ENCODE results near the gene TMEM97. TPM values are rescaled to one million over a fixed set of nuclear protein-coding genes. Genes with fewer than 3 reads are reported as not detected.

TMEM97 gene
- total RNA-seq, 1 experiment from 2014 or later: 55.6 TPM

DNA sequence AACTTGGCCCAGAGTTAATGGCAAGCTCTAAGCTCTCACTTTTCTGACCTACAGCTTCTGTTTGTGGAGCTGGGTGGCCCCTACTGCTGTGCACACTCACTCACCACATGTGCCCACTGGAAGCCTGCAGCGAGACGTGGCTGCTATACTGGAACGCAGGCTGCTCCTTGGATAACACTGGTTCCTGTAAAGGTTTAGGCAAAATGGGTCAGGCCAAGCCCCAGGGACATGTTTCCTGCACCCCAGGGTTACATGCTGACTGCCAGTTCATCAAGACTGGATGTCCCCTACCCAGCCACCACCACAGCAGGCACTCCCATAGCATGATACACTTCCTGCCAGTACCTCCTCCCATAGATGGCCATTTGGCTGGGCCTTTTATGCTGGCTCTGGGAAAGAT lies 30.0 kb downstream of the TMEM97 start (continued):
- no peak for TF ChIP-seq ELF1 (IDR thresholded peaks at IDR 0.05; ENCODE audit: borderline replicate concordance, low read depth)
- TF ChIP-seq, protein P1, sequence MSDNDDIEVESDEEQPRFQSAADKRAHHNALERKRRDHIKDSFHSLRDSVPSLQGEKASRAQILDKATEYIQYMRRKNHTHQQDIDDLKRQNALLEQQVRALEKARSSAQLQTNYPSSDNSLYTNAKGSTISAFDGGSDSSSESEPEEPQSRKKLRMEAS (IDR thresholded peaks at IDR 0.05): no peak
- TF ChIP-seq, protein P2, sequence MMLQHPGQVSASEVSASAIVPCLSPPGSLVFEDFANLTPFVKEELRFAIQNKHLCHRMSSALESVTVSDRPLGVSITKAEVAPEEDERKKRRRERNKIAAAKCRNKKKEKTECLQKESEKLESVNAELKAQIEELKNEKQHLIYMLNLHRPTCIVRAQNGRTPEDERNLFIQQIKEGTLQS (IDR thresholded peaks at IDR 0.05): no peak
- no peak for TF ChIP-seq JUND (IDR thresholded peaks at IDR 0.05)
- TF ChIP-seq, protein P3, sequence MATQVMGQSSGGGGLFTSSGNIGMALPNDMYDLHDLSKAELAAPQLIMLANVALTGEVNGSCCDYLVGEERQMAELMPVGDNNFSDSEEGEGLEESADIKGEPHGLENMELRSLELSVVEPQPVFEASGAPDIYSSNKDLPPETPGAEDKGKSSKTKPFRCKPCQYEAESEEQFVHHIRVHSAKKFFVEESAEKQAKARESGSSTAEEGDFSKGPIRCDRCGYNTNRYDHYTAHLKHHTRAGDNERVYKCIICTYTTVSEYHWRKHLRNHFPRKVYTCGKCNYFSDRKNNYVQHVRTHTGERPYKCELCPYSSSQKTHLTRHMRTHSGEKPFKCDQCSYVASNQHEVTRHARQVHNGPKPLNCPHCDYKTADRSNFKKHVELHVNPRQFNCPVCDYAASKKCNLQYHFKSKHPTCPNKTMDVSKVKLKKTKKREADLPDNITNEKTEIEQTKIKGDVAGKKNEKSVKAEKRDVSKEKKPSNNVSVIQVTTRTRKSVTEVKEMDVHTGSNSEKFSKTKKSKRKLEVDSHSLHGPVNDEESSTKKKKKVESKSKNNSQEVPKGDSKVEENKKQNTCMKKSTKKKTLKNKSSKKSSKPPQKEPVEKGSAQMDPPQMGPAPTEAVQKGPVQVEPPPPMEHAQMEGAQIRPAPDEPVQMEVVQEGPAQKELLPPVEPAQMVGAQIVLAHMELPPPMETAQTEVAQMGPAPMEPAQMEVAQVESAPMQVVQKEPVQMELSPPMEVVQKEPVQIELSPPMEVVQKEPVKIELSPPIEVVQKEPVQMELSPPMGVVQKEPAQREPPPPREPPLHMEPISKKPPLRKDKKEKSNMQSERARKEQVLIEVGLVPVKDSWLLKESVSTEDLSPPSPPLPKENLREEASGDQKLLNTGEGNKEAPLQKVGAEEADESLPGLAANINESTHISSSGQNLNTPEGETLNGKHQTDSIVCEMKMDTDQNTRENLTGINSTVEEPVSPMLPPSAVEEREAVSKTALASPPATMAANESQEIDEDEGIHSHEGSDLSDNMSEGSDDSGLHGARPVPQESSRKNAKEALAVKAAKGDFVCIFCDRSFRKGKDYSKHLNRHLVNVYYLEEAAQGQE (IDR thresholded peaks at IDR 0.05; ENCODE audit: low read depth): no peak
- TF ChIP-seq YY1 (IDR thresholded peaks at IDR 0.05; ENCODE audit: extremely low read depth, insufficient replicate concordance, low read depth, low read length): no peak
- TF ChIP-seq ZFX (IDR thresholded peaks at IDR 0.05): no peak
- no peak for TF ChIP-seq ZNF274 (IDR thresholded peaks at IDR 0.05; ENCODE audit: low read depth, low read length)
- no peak for TF ChIP-seq RAD21 (IDR thresholded peaks at IDR 0.05; ENCODE audit: low read depth)
- no peak for TF ChIP-seq TCF7L2 (IDR thresholded peaks at IDR 0.05; ENCODE audit: borderline replicate concordance, extremely low read depth, insufficient read depth, insufficient read length)
- no peak for TF ChIP-seq SIN3A (IDR thresholded peaks at IDR 0.05; ENCODE audit: low read depth)
- TF ChIP-seq EZH2phosphoT487 (IDR thresholded peaks at IDR 0.05; ENCODE audit: borderline replicate concordance): no peak

DNA sequence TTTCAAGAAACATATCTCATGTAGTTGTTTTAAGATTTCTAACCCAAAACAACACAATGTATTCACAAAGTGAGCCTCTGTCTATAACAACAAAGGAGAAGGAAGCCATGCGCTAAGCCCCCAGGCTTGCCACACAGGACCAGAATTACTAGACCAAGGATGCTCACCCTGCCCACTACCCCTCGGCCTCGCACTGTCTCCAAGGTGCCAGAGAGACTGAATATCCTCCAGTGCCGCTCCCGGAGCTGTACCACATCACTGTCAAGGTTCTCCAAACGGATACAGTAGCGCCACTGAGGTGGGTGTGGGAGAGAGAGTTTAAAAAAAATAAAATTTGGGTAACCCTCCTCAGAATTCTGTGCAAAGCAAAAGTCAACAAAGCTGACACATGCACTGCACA lies 31.3 kb downstream of the TMEM97 start:
- Histone ChIP-seq H3K4me2 (ENCODE audit: low read length) (no peak overlapping the region), H3K4me3 (replicated peaks in 1 of 2; ENCODE audit: low read depth in 1 of 2, low read length in 2 of 2) (no peak overlapping the region), H3K9ac (ENCODE audit: low read length) (no peak overlapping the region), H3K79me2 (ENCODE audit: insufficient read depth, low read length) (peaks cover 10% of the 10 kb centered on the region; the same call in 1 of the 2 replicates), H2AFZ (ENCODE audit: low read depth, low read length, poor library complexity, severe bottlenecking) (no peak overlapping the region), H3K9me2 (ENCODE audit: insufficient read depth) (no peaks in the 10 kb centered on the region), H4K20me1 (ENCODE audit: insufficient read depth) (no peaks in the 10 kb centered on the region), H3K9me3 (ENCODE audit: control insufficient read depth in 1 of 2, insufficient read depth in 1 of 2, low read depth in 1 of 2, low read length in 2 of 2) (no peaks in the 10 kb centered on the region), H3K27ac (ENCODE audit: low read depth, low read length) (no peak overlapping the region), H3K36me3 (ENCODE audit: control insufficient read depth in 1 of 2, insufficient read depth in 2 of 2, low read length in 2 of 2) (peaks cover 45 to 66% of the 10 kb centered on the region in 2 experiments), H3K27me3 (ENCODE audit: insufficient read depth, low read length) (no peaks in the 10 kb centered on the region), H3K4me1 (ENCODE audit: control insufficient read depth in 1 of 2, insufficient read depth in 2 of 2, low read length in 2 of 2) (peaks cover 0 to 9% of the 10 kb centered on the region in 2 experiments; a peak in 2 of 4 replicates)
- ATAC-seq (no peak), DNase-seq (ENCODE audit: low read depth, low spot score) (no peak)
- ChIA-PET POLR2A (no interaction called here), RAD21 (ENCODE audit: low non-redundant PET in 1 of 2, low total read pairs in 2 of 2, uncharacterized antibody in 2 of 2, unreplicated experiment in 2 of 2) (no interaction called here), CTCF (no interaction called here)
- no TSS peak for BruUV-seq (replicated peaks)
- intact Hi-C loops (cut with micrococcal nuclease): no loop called here
- TF ChIP-seq, protein P1 (IDR thresholded peaks at IDR 0.05): no peak
- TF ChIP-seq SRF (IDR thresholded peaks at IDR 0.05; ENCODE audit: low read depth) (no peak), TCF7L2 (IDR thresholded peaks at IDR 0.05; ENCODE audit: borderline replicate concordance, extremely low read depth, insufficient read depth, insufficient read length) (no peak), JUND (IDR thresholded peaks at IDR 0.05) (no peak)
- TF ChIP-seq, protein P3 (IDR thresholded peaks at IDR 0.05; ENCODE audit: low read depth): no peak
- TF ChIP-seq, protein P2 (IDR thresholded peaks at IDR 0.05): no peak
- TF ChIP-seq, protein P4, sequence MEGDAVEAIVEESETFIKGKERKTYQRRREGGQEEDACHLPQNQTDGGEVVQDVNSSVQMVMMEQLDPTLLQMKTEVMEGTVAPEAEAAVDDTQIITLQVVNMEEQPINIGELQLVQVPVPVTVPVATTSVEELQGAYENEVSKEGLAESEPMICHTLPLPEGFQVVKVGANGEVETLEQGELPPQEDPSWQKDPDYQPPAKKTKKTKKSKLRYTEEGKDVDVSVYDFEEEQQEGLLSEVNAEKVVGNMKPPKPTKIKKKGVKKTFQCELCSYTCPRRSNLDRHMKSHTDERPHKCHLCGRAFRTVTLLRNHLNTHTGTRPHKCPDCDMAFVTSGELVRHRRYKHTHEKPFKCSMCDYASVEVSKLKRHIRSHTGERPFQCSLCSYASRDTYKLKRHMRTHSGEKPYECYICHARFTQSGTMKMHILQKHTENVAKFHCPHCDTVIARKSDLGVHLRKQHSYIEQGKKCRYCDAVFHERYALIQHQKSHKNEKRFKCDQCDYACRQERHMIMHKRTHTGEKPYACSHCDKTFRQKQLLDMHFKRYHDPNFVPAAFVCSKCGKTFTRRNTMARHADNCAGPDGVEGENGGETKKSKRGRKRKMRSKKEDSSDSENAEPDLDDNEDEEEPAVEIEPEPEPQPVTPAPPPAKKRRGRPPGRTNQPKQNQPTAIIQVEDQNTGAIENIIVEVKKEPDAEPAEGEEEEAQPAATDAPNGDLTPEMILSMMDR (IDR thresholded peaks at IDR 0.05 in 2 of 3, conservative IDR thresholded peaks at IDR 0.05 in 1 of 3; ENCODE audit: borderline replicate concordance in 1 of 3, insufficient read depth in 1 of 3, low read depth in 2 of 3, low read length in 2 of 3): no peak
